Spleen (tissue), 11 donors: ENCODE data around the gene DDX20. TPM values are rescaled to one million over a fixed set of nuclear protein-coding genes. Genes with fewer than 3 reads are reported as not detected.
A peak's percentile ranks its signal among the peaks of the same experiment; 100 is the strongest.

Experiments
- DNase-seq: peaks from one replicate; pipeline ENCODE4 v3.0.0-alpha.2; 2020
- H3K27ac ChIP-seq, 8 donors: fragments of 200-600 bp; sonication (generic) in 7 of 8; 1 replicate in 4 of 8; 2 replicates in 4 of 8; pipeline versions ENCODE4 v1.5.0 to v1.8.0; 2016 to 2021; ENCODE audit warnings: inconsistent platforms in 4 of 8, mild to moderate bottlenecking in 4 of 8, moderate library complexity in 1 of 8
- H3K27me3 ChIP-seq, 7 donors: fragments of 200-600 bp; sonication (generic) in 6 of 7; replicated peaks in 1 of 7; 1 replicate in 4 of 7; 2 replicates in 3 of 7; pipeline versions ENCODE4 v1.5.0 to v1.8.0; 2016 to 2021; ENCODE audit warnings: inconsistent platforms in 3 of 7, mild to moderate bottlenecking in 1 of 7
- H3K36me3 ChIP-seq, 6 donors: fragments of 200-600 bp; sonication (generic) in 5 of 6; 1 replicate in 4 of 6; 2 replicates in 2 of 6; pipeline versions ENCODE4 v1.5.0 to v1.8.0; 2016 to 2021; ENCODE audit warnings: inconsistent platforms in 2 of 6
- H3K4me1 ChIP-seq, 6 donors: fragments of 200-600 bp; sonication (generic) in 5 of 6; 1 replicate in 3 of 6; 2 replicates in 3 of 6; pipeline versions ENCODE4 v1.5.0 to v1.8.0; 2016 to 2021; ENCODE audit warnings: inconsistent platforms in 3 of 6
- H3K4me3 ChIP-seq, 8 donors: fragments of 200-600 bp; sonication (generic) in 7 of 8; 1 replicate in 4 of 8; 2 replicates in 4 of 8; pipeline versions ENCODE4 v1.5.0 to v1.8.0; 2016 to 2021; ENCODE audit warnings: inconsistent platforms in 4 of 8, mild to moderate bottlenecking in 4 of 8, moderate library complexity in 2 of 8
- H3K9me3 ChIP-seq, 8 donors: fragments of 200-600 bp; sonication (generic) in 7 of 8; 1 replicate in 4 of 8; 2 replicates in 4 of 8; pipeline versions ENCODE4 v1.5.0 to v1.8.0; 2016 to 2021; ENCODE audit warnings: inconsistent platforms in 4 of 8
- CTCF ChIP-seq, 11 experiments: fragments of 200-600 bp in 7 of 11; fragments of 450-650 bp in 4 of 11; sonication (generic) in 4 of 11; IDR thresholded peaks in 8 of 11; conservative IDR thresholded peaks in 3 of 11; 1 replicate in 7 of 11; 2 replicates in 4 of 11; pipeline versions ENCODE4 v1.4.0 to v1.8.0; 2016 to 2021; ENCODE audit warnings: antibody characterized with exemption in 11 of 11, inconsistent platforms in 4 of 11, mild to moderate bottlenecking in 1 of 11
- POLR2A ChIP-seq, 3 donors: fragments of 450-650 bp; IDR thresholded peaks; one replicate each; pipeline ENCODE4 v1.5.1; 2017; ENCODE audit warnings: antibody characterized with exemption in 3 of 3, mild to moderate bottlenecking in 1 of 3
- POLR2AphosphoS5 ChIP-seq, 3 donors: sonication (generic); formaldehyde crosslinking; IDR thresholded peaks; one replicate each; pipeline ENCODE4 v1.5.1; 2017; ENCODE audit warnings: antibody characterized with exemption in 3 of 3
- WGBS, 5 donors: extraction: QIAGEN DNeasy Blood & Tissue Kit in 3 of 5; methylation state at CpG; one replicate each; pipeline versions ENCODE4 v1.1.5 to v1.1.7; 2013 to 2018; 5-methylcytosine and 5-hydroxymethylcytosine counted together
- intact Hi-C: fragments of 100-400 bp; cut with DNase I; formaldehyde crosslinking; loops from one replicate; pipeline ENCODE4 v1.15.0; 2023; ENCODE audit warnings: low total_unique reads
- polyA plus RNA-seq, 3 donors: library from polyadenylated mRNA; stranded (reverse); fragments of 200-250 nt; gene quantifications; one replicate each; pipeline ENCODE4 v1.2.1, GENCODE V29; 2013
- total RNA-seq, 7 donors: library from RNA; depleted of rRNA in 3 of 7; stranded (reverse); fragments of >200 nt in 3 of 7; fragmentation: NEBNext Ultra II Directional in 4 of 7; extraction: Animal tissue kit (Norgen Biotek cat#: 25700) in 4 of 7; gene quantifications; one replicate each; pipeline versions ENCODE4 v1.1.0 to v1.2.1, GENCODE V29; 2016 to 2021
- donor health status: healthy with polysubstance abuse.
- donor health status: DM: no; HTN: no; CAD: no; lungs with moderate emphysema.
- donor health status: DM: no; HTN: no; CAD: no.
- donor health status: Bipolar disorder and iron deficiency.
- donor health status: healthy.
- donor health status: DM: no; HTN: no; CAD: no.
- donor health status: DM: yes; HTN: yes; CAD: no.

DDX20 gene
- total and polyA plus RNA-seq, 10 donors = 7.6 to 40.3 (median 13.3) TPM

- peaks cover 14 to 42% (median 24%) of the 10 kb centered on the region in 6 donors for H3K4me1 ChIP-seq
- H3K36me3 ChIP-seq = peaks cover 0 to 38% (median 20%) of the 10 kb centered on the region in 6 donors
- TF ChIP-seq CTCF (IDR thresholded peaks at IDR 0.05 in 8 of 11, conservative IDR thresholded peaks at IDR 0.05 in 3 of 11) = no peak
- TF ChIP-seq POLR2A (IDR thresholded peaks at IDR 0.05) = no peak
- no peak for TF ChIP-seq POLR2AphosphoS5 (IDR thresholded peaks at IDR 0.05)
- 0 to 1% (median 1%) methylated on average over 19 to 35 of the region's 35 CpGs for WGBS, 5 donors
- DNase-seq = no peak
- H3K9me3 ChIP-seq = no peaks in the 10 kb centered on the region
- peak overlapping the region; percentile 67 to 96 (median 81) for H3K4me3 ChIP-seq
- H3K27ac ChIP-seq = peak overlapping the region; percentile 87 to 97 (median 95)
- intact Hi-C loops = loop anchor here (10.0 kb wide), 1 partner anchor 251 kb away; the partner anchor contains the start of genes ADORA3 and TMIGD3
- no peaks in the 10 kb centered on the region for H3K27me3 ChIP-seq
Observed at GRCh38 chr1:111756124-111756513, 418 bp downstream of the DDX20 start.

GRCh38 chr1:111758373-111758772 lies 2.7 kb downstream of the DDX20 start:
- Histone ChIP-seq H3K36me3 (peaks cover 0 to 61% (median 40%) of the 10 kb centered on the region in 6 donors), H3K9me3 (no peaks in the 10 kb centered on the region), H3K4me1 (peaks cover 14 to 42% (median 24%) of the 10 kb centered on the region in 6 donors), H3K4me3 (no peak overlapping the region), H3K27ac (no peak overlapping the region), H3K27me3 (no peaks in the 10 kb centered on the region)
- 60 to 78% (median 69%) methylated on average over 2 of the region's 2 CpGs for WGBS, 5 donors
- TF ChIP-seq CTCF (IDR thresholded peaks at IDR 0.05 in 8 of 11, conservative IDR thresholded peaks at IDR 0.05 in 3 of 11) = no peak
- TF ChIP-seq POLR2A (IDR thresholded peaks at IDR 0.05) = no peak
- TF ChIP-seq POLR2AphosphoS5 (IDR thresholded peaks at IDR 0.05) = no peak
- intact Hi-C loops = loop anchor here (10.0 kb wide), 1 partner anchor 254 kb away; the partner anchor contains the start of genes ADORA3 and TMIGD3
- DNase-seq = no peak

GRCh38 chr1:111761717-111762116 lies 6.0 kb downstream of the DDX20 start:
- intact Hi-C loops = no loop called here
- H3K36me3 ChIP-seq = peaks cover 0 to 94% (median 69%) of the 10 kb centered on the region in 6 donors

More at GRCh38 chr1:111761717-111762116, 6.0 kb downstream of the DDX20 start:
- no peaks in the 10 kb centered on the region for H3K9me3 ChIP-seq
- 95 to 97% (median 96%) methylated on average over 2 of the region's 2 CpGs for WGBS, 5 donors
- no peak for TF ChIP-seq CTCF (IDR thresholded peaks at IDR 0.05 in 8 of 11, conservative IDR thresholded peaks at IDR 0.05 in 3 of 11)
- TF ChIP-seq POLR2AphosphoS5 (IDR thresholded peaks at IDR 0.05) = no peak
- no peak for TF ChIP-seq POLR2A (IDR thresholded peaks at IDR 0.05)
- no peak for DNase-seq
- peaks cover 8 to 24% (median 13%) of the 10 kb centered on the region in 6 donors for H3K4me1 ChIP-seq
- H3K27me3 ChIP-seq = no peaks in the 10 kb centered on the region
- no peak overlapping the region for H3K27ac ChIP-seq
- H3K4me3 ChIP-seq = no peak overlapping the region
